HG03521 (cell line): ENCODE results near the gene PELO.

ENCODE experiments used
- ATAC-seq: cut with Tn5 transposase; IDR thresholded peaks from one replicate; pipeline ENCODE4 v1.9.1; 2021; ENCODE audit warnings: mild to moderate bottlenecking, moderate library complexity; ENCODE audit not compliant: unreplicated experiment

The PELO gene

DNA sequence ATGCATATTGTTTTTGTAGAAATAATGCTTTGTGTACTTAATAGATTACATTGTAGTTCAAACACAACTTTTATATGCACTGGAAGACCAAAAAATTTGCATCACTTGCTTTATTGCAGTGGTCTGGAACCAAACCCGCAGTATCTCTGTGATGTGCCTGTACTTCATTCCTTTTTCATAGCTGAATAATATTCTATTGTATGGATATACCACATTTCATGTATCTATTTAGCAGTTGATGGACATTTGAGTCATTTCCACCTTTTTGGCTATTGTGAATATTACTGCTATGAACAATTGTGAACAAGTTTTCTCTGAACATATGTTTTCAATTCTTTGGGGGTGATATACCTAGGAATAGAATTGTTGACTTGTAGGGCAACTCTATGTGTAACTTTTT is 40.1 kb downstream of the PELO start:
- no peak for ATAC-seq

DNA sequence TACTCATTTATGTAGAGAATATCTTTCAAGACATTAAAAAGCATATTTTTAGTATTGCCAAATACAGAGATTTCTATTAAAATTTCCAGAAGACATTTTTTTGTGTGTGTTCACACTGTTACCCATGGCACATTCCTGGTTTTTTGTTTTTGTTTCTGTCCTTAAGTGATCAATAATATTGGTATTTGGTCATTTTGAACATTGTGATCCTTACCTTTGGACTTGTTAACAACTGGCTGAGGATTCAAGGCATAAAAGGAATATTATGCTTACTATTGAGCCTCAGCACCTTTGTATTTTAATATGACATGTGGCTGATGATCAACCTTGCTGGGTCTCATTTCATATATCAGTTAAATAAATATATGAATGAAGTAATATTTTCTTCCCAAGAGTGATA is 41.9 kb downstream of the PELO start:
- no peak for ATAC-seq

DNA sequence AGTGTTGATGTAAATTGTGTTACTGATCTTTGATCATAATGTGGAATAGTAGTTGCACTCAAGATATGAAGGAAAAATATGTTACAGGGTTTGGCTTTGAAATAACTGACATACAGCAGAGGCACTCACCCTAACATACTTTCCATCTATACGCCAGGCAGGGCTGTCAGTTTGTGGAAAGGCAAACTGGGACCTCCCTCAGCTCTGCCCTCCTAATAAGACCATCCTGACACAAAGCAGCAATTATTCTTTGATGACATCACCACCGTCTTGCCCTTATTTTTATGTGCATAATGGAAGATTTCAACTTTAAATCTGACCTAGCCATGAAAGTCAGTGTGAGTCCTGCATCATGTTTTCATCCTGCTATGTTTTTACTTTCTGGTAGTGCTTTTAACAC is 42.9 kb downstream of the PELO start:
- no peak for ATAC-seq

GRCh38 chr5:52831786-52832511 is 44.2 kb downstream of the PELO start:
- ATAC-seq = no peak

GRCh38 chr5:52834320-52834719 is 46.6 kb downstream of the PELO start:
- no peak for ATAC-seq

DNA sequence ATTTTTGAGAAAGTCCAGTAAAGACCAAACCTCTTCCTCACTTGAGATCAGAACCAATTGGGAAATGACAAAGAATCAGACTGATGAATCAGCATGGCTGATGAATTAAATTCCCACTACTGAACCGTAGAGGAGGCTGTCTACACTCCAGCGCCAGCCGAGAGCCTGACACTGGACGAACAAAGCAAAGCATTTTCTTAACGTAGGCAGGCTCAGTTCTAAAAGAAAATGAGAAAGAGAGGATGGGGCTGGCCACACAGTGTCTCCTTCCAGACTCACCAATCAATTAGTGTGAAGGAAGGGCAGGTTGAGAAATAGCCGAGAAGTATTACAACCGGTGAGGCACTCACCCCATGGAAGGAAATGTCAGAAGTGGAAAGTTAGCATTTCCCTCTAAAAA is 49.4 kb downstream of the PELO start:
- no peak for ATAC-seq
